ENCODE measurements around the gene LTN1. TPM values are rescaled to one million over a fixed set of nuclear protein-coding genes. Genes with fewer than 3 reads are reported as not detected.

The LTN1 gene
- total RNA-seq, 2 experiments from 2014 or later = 23.5 to 25.9 TPM

DNA sequence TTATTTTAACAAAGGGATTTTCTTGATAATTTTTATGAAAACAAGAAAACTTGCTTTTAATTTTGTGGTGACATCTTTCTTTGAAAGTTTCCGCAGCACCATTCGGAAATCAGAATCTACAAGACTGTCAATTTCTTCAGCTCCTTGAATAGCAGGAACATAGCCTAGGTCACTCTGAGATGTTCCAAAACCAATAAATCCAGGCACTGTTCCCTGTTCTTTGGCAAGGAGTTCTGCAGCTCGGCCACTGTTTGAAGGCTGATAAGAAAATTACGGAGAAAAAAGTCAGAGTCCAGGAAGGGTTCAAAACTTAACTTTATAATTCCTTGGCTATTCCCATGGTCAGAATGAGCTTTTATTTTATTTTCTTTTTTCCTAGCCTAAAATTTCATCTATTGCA lies 6.0 kb downstream of the LTN1 start:
- Mint-ChIP-seq H3K27me3 (ENCODE audit: low read depth) (no peaks in the 10 kb centered on the region), H3K9me3 (ENCODE audit: insufficient read depth) (no peaks in the 10 kb centered on the region), H3K27ac (no peak overlapping the region), H3K36me3 (ENCODE audit: low read depth) (peaks cover 41% of the 10 kb centered on the region), H3K4me3 (no peak overlapping the region), H3K4me1 (ENCODE audit: low read depth) (peaks cover 25% of the 10 kb centered on the region)
- ChIA-PET POLR2A (no interaction called here), CTCF (interaction anchor here (0.9 kb wide), 2 partner anchors 9 to 20 kb away, joined by 3 to 4 read pairs; no protein-coding TSS in a partner anchor)
- no peak for DNase-seq
- ATAC-seq = no peak

GRCh38 chr21:28982637-28983036 lies 10.0 kb downstream of the LTN1 start:
- POLR2A ChIA-PET = no interaction called here
- H3K4me1 Mint-ChIP-seq (ENCODE audit: low read depth) = peaks cover 4% of the 10 kb centered on the region

DNA sequence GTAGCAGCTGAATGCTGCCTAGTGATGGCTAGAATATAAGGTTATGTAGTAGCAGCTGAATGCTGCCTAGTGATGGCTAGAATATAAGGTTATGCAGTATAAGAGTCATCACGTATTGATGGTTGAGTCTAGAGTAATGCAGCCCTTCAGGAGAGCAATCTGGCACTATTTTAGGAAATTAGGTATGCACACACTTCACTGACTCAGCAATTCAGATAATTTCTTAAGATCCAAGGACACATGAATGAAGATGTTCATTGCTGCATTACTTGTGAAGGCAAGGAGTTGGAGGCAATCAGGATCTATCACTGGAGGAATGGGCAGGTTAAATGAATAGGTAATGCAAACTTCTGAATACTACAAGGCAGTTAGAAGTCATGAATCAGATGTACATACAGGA lies 13.6 kb downstream of the LTN1 start:
- H3K4me1 Mint-ChIP-seq (ENCODE audit: low read depth) = no peaks in the 10 kb centered on the region
- no peak overlapping the region for H3K27ac Mint-ChIP-seq
- H3K36me3 Mint-ChIP-seq (ENCODE audit: low read depth) = peaks cover 51% of the 10 kb centered on the region
- CTCF ChIA-PET = no interaction called here
- no peaks in the 10 kb centered on the region for H3K27me3 Mint-ChIP-seq (ENCODE audit: low read depth)
- no peak overlapping the region for H3K4me3 Mint-ChIP-seq
- DNase-seq = no peak
- H3K9me3 Mint-ChIP-seq (ENCODE audit: insufficient read depth) = no peaks in the 10 kb centered on the region
- no peak for ATAC-seq
- POLR2A ChIA-PET = interaction anchor here (0.9 kb wide), 1 partner anchor 46 kb away, joined by 4 read pairs; the partner anchor contains the start of gene USP16

More at GRCh38 chr21:28982637-28983036, 10.0 kb downstream of the LTN1 start:
- no peaks in the 10 kb centered on the region for H3K27me3 Mint-ChIP-seq (ENCODE audit: low read depth)
- CTCF ChIA-PET = no interaction called here
- no peak overlapping the region for H3K27ac Mint-ChIP-seq
- DNase-seq (no peak), ATAC-seq (no peak)
- H3K4me3 Mint-ChIP-seq = no peak overlapping the region
- peaks cover 52% of the 10 kb centered on the region for H3K36me3 Mint-ChIP-seq (ENCODE audit: low read depth)
- H3K9me3 Mint-ChIP-seq (ENCODE audit: insufficient read depth) = no peaks in the 10 kb centered on the region

- Mint-ChIP-seq H3K4me1 (ENCODE audit: low read depth) (no peaks in the 10 kb centered on the region), H3K9me3 (ENCODE audit: insufficient read depth) (no peaks in the 10 kb centered on the region), H3K36me3 (ENCODE audit: low read depth) (peaks cover 45% of the 10 kb centered on the region), H3K27ac (no peak overlapping the region), H3K27me3 (ENCODE audit: low read depth) (no peaks in the 10 kb centered on the region), H3K4me3 (no peak overlapping the region)
- ChIA-PET POLR2A (interaction anchor here (0.7 to 1.4 kb wide), 3 partner anchors 14 to 49 kb away, joined by 3 read pairs; partner anchors contain the start of genes LTN1 and USP16), CTCF (interaction anchor here (0.8 to 1.1 kb wide), 2 partner anchors 12 to 36 kb away, joined by 3 read pairs; no protein-coding TSS in a partner anchor)
- ATAC-seq = no peak
- no peak for DNase-seq
These were observed 17.3 kb downstream of the LTN1 start for GRCh38 chr21:28975397-28975796.

DNA sequence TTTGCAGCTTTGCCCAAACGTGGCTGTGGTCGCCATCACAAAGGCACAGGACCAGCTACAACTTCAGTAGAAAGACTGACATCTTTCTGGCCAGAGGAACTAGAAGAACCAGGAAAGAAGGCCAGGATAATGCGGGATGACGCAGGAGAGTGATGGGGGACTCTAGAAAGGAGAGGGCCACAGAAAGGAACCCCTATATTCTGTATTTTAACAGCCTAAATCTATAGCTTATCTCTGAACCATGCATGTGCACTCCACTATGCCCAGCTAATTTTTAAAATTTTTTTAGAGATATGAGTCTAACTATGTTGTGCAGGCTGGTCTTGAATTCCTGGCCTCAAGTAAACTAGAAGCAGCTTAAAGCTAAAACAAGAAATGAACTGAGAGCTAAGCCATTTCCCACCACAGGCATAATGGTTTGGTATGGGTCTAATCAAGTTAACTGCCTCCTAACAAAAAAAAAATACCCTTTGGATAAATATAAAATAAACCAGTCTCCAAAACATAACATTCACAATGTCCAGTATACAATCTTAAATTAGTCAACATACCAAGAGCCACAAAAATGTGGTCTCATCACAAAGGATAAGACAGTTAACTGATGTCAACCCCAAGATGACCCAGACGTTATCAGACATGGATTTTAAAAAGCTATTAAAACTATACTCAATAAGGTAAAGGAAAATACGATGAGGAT lies 18.0 kb downstream of the LTN1 start:
- POLR2A ChIA-PET = interaction anchor here (1.1 to 1.4 kb wide), 3 partner anchors 15 to 50 kb away, joined by 3 to 4 read pairs (median 3); partner anchors contain the start of gene USP16
- Mint-ChIP-seq H3K27me3 (ENCODE audit: low read depth) (no peaks in the 10 kb centered on the region), H3K27ac (no peak overlapping the region), H3K9me3 (ENCODE audit: insufficient read depth) (no peaks in the 10 kb centered on the region), H3K4me3 (no peak overlapping the region), H3K36me3 (ENCODE audit: low read depth) (peaks cover 45% of the 10 kb centered on the region), H3K4me1 (ENCODE audit: low read depth) (no peaks in the 10 kb centered on the region)
- ATAC-seq (no peak), DNase-seq (no peak)
- CTCF ChIA-PET = interaction anchor here (1.0 to 1.5 kb wide), 3 partner anchors 9 to 373 kb away, joined by 3 to 5 read pairs (median 4); no protein-coding TSS in a partner anchor

- Mint-ChIP-seq H3K36me3 (ENCODE audit: low read depth) (peaks cover 50% of the 10 kb centered on the region), H3K9me3 (ENCODE audit: insufficient read depth) (no peaks in the 10 kb centered on the region), H3K4me3 (no peak overlapping the region), H3K27me3 (ENCODE audit: low read depth) (no peaks in the 10 kb centered on the region), H3K27ac (no peak overlapping the region), H3K4me1 (ENCODE audit: low read depth) (no peaks in the 10 kb centered on the region)
- ChIA-PET POLR2A (no interaction called here), CTCF (no interaction called here)
- no peak for ATAC-seq
- DNase-seq = no peak
These were observed 20.3 kb downstream of the LTN1 start for GRCh38 chr21:28972398-28972797.

GRCh38 chr21:28971171-28971570 lies 21.5 kb downstream of the LTN1 start:
- no peak for DNase-seq
- Mint-ChIP-seq H3K27me3 (ENCODE audit: low read depth) (no peaks in the 10 kb centered on the region), H3K4me1 (ENCODE audit: low read depth) (no peaks in the 10 kb centered on the region), H3K4me3 (no peak overlapping the region), H3K36me3 (ENCODE audit: low read depth) (peaks cover 57% of the 10 kb centered on the region), H3K27ac (no peak overlapping the region), H3K9me3 (ENCODE audit: insufficient read depth) (no peaks in the 10 kb centered on the region)
- CTCF ChIA-PET = no interaction called here
- no peak for ATAC-seq
- POLR2A ChIA-PET = interaction anchor here (0.8 kb wide), 1 partner anchor 21 kb away, joined by 3 read pairs; the partner anchor contains the start of gene LTN1

GRCh38 chr21:28963831-28964230 lies 28.8 kb downstream of the LTN1 start:
- ATAC-seq (no peak), DNase-seq (no peak)
- Mint-ChIP-seq H3K27me3 (ENCODE audit: low read depth) (no peaks in the 10 kb centered on the region), H3K36me3 (ENCODE audit: low read depth) (peaks cover 52% of the 10 kb centered on the region), H3K9me3 (ENCODE audit: insufficient read depth) (no peaks in the 10 kb centered on the region), H3K27ac (no peak overlapping the region), H3K4me3 (no peak overlapping the region), H3K4me1 (ENCODE audit: low read depth) (no peaks in the 10 kb centered on the region)
- ChIA-PET CTCF (interaction anchor here (1.4 kb wide), 1 partner anchor 11 kb away, joined by 3 read pairs; no protein-coding TSS in a partner anchor), POLR2A (no interaction called here)

GRCh38 chr21:28962465-28962864 lies 30.2 kb downstream of the LTN1 start:
- Mint-ChIP-seq H3K4me3 (no peak overlapping the region), H3K9me3 (ENCODE audit: insufficient read depth) (no peaks in the 10 kb centered on the region), H3K4me1 (ENCODE audit: low read depth) (no peaks in the 10 kb centered on the region), H3K27me3 (ENCODE audit: low read depth) (no peaks in the 10 kb centered on the region), H3K36me3 (ENCODE audit: low read depth) (peaks cover 55% of the 10 kb centered on the region), H3K27ac (no peak overlapping the region)
- ATAC-seq (no peak), DNase-seq (no peak)
- CTCF ChIA-PET = interaction anchor here (1.4 kb wide), 1 partner anchor 13 kb away, joined by 3 read pairs; no protein-coding TSS in a partner anchor
- POLR2A ChIA-PET = no interaction called here

DNA sequence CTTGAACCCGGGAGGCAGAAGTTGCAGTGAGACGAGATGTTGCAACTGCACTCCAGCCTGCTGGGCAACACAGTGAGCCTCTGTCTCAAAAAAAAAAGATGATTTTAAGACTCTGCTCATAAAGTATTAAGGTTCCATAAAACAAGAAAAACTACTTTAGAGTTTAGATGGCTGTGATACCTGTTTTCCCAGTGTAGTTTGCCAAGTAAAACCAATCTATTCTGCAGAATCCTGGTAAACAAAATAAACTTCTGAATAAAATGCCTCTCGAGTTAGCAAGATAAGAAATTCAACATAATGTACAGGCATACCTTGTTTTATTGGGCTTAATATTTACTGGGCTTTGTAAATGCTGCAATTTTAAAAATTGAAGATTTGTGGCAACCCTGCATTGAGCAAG lies 30.8 kb downstream of the LTN1 start:
- POLR2A ChIA-PET = no interaction called here
- peaks cover 58% of the 10 kb centered on the region for H3K36me3 Mint-ChIP-seq (ENCODE audit: low read depth)

GRCh38 chr21:28960245-28960644 lies 32.4 kb downstream of the LTN1 start:
- CTCF ChIA-PET = interaction anchor here (0.7 kb wide), 1 partner anchor 64 kb away, joined by 3 read pairs; the partner anchor contains the start of gene USP16
- no peak overlapping the region for H3K27ac Mint-ChIP-seq

More for the DNA sequence above, 30.8 kb downstream of the LTN1 start:
- CTCF ChIA-PET = no interaction called here
- ATAC-seq = no peak
- Mint-ChIP-seq H3K9me3 (ENCODE audit: insufficient read depth) (no peaks in the 10 kb centered on the region), H3K4me1 (ENCODE audit: low read depth) (no peaks in the 10 kb centered on the region), H3K4me3 (no peak overlapping the region), H3K27ac (no peak overlapping the region), H3K27me3 (ENCODE audit: low read depth) (no peaks in the 10 kb centered on the region)
- DNase-seq = no peak

DNA sequence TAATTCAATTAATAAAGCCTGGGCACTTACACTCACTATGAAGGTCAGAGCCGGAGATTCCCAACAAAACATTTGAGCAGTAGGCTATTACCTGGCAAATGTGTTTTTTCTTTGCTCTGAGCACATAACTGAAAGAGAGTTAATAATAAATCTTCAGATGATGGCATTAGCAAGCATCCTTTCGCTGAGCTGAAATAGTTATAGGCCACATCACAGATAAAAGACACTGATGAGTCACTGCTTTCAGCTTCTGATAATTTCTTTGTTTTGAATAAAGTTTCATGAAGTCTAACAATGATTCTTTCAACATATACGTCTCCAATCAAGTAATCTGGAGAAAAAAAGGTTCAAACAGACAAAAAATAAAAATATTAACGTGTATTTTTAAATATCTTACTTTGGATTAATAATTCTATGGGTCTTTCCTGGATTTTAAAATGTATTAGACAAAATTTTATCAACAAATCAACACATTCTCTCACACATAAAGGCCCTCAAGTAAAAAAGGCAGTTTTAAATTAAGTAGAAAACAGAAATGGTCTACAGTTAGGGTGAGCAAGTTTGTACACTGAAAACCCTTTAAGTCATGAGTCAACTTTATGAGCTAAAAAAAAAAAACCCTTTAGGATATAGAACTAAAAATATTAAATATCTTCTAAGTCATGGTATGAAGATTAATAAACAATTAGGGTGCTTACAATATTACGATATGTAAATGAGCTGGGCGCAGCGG lies 33.1 kb downstream of the LTN1 start:
- no peaks in the 10 kb centered on the region for H3K4me1 Mint-ChIP-seq (ENCODE audit: low read depth)
- CTCF ChIA-PET = interaction anchor here (0.7 kb wide), 1 partner anchor 65 kb away, joined by 3 read pairs; the partner anchor contains the start of gene USP16
- no peaks in the 10 kb centered on the region for H3K27me3 Mint-ChIP-seq (ENCODE audit: low read depth)
- DNase-seq = no peak
- peaks cover 58% of the 10 kb centered on the region for H3K36me3 Mint-ChIP-seq (ENCODE audit: low read depth)
- POLR2A ChIA-PET = no interaction called here
- ATAC-seq = no peak
- H3K9me3 Mint-ChIP-seq (ENCODE audit: insufficient read depth) = no peaks in the 10 kb centered on the region
- no peak overlapping the region for H3K4me3 Mint-ChIP-seq
- H3K27ac Mint-ChIP-seq = no peak overlapping the region

More at GRCh38 chr21:28960245-28960644, 32.4 kb downstream of the LTN1 start:
- Mint-ChIP-seq H3K4me1 (ENCODE audit: low read depth) (no peaks in the 10 kb centered on the region), H3K27me3 (ENCODE audit: low read depth) (no peaks in the 10 kb centered on the region), H3K4me3 (no peak overlapping the region), H3K9me3 (ENCODE audit: insufficient read depth) (no peaks in the 10 kb centered on the region), H3K36me3 (ENCODE audit: low read depth) (peaks cover 54% of the 10 kb centered on the region)
- DNase-seq = no peak
- POLR2A ChIA-PET = no interaction called here
- no peak for ATAC-seq

Measured in activated CD8-positive, alpha-beta T cell treated with anti-CD3 and anti-CD28 coated beads, Interleukin-2, amount 10 ng/mL, durations not matched to agents 7 days and 5 days (primary cell).